Tibial nerve (tissue), 4 donors: ENCODE data around the gene EVA1C. TPM values are rescaled to one million over a fixed set of nuclear protein-coding genes. Genes with fewer than 3 reads are reported as not detected.

Experiments
- DNase-seq, 2 donors: peaks; one replicate each; pipeline ENCODE4 v3.0.0-alpha.2; 2019; ENCODE audit warnings: low spot score in 2 of 2
- H3K27ac ChIP-seq, 4 donors: fragments of 200-600 bp; sonication (generic) in 3 of 4; one replicate each; pipeline ENCODE4 v1.5.1; 2017 to 2019; ENCODE audit warnings: mild to moderate bottlenecking in 1 of 4
- H3K27me3 ChIP-seq, 2 donors: fragments of 200-600 bp; sonication (generic) in 1 of 2; one replicate each; pipeline versions ENCODE4 v1.5.1 to v1.6.0; 2017 to 2019
- H3K36me3 ChIP-seq, 3 donors: fragments of 200-600 bp; sonication (generic); one replicate each; pipeline ENCODE4 v1.5.1; 2018 to 2019
- H3K4me1 ChIP-seq, 4 donors: fragments of 200-600 bp; sonication (generic) in 3 of 4; one replicate each; pipeline ENCODE4 v1.5.1; 2017 to 2019
- H3K4me3 ChIP-seq, 4 donors: fragments of 200-600 bp; sonication (generic) in 3 of 4; one replicate each; pipeline ENCODE4 v1.5.1; 2017 to 2019; ENCODE audit warnings: mild to moderate bottlenecking in 1 of 4, moderate library complexity in 1 of 4
- H3K9me3 ChIP-seq, 4 donors: fragments of 200-600 bp; sonication (generic) in 3 of 4; one replicate each; pipeline ENCODE4 v1.5.1; 2017 to 2019
- CTCF ChIP-seq, 5 experiments: fragments of 200-600 bp in 3 of 5; fragments of 450-650 bp in 2 of 5; sonication (generic) in 3 of 5; IDR thresholded peaks; one replicate each; pipeline ENCODE4 v1.5.1; 2016 to 2019; ENCODE audit warnings: antibody characterized with exemption in 5 of 5, mild to moderate bottlenecking in 3 of 5, moderate library complexity in 2 of 5
- EP300 ChIP-seq, 2 donors: sonication (generic); formaldehyde crosslinking; IDR thresholded peaks; one replicate each; pipeline ENCODE4 v1.6.1; 2017; ENCODE audit warnings: antibody characterized with exemption in 2 of 2, mild to moderate bottlenecking in 1 of 2
- POLR2A ChIP-seq, 2 donors: fragments of 450-650 bp; IDR thresholded peaks; one replicate each; pipeline ENCODE4 v1.6.1; 2017; ENCODE audit warnings: antibody characterized with exemption in 2 of 2, mild to moderate bottlenecking in 2 of 2, moderate library complexity in 2 of 2
- WGBS, 2 donors: methylation state at CpG; one replicate each; pipeline ENCODE4 v1.1.5; 2018; 5-methylcytosine and 5-hydroxymethylcytosine counted together
- total RNA-seq, 4 donors: library from RNA; depleted of rRNA; stranded (reverse); fragments of >200 nt; gene quantifications; one replicate each; pipeline ENCODE4 v1.1.0, GENCODE V29; 2016

EVA1C gene
- total RNA-seq, 4 donors from 2014 or later: 72.6 to 85.9 (median 75.6) TPM

- 76 to 79% methylated on average over 6 of the region's 6 CpGs for WGBS, 2 donors
- TF ChIP-seq CTCF (IDR thresholded peaks at IDR 0.05) (no peak), POLR2A (IDR thresholded peaks at IDR 0.05) (no peak), EP300 (IDR thresholded peaks at IDR 0.05) (no peak)
- Histone ChIP-seq H3K4me3 (no peak overlapping the region), H3K4me1 (no peaks in the 10 kb centered on the region), H3K9me3 (no peaks in the 10 kb centered on the region), H3K27ac (no peak overlapping the region), H3K27me3 (no peaks in the 10 kb centered on the region), H3K36me3 (no peaks in the 10 kb centered on the region)
- DNase-seq: no peak
Measured at GRCh38 chr21:32545948-32546441, 133.5 kb downstream of the EVA1C start.

- TF ChIP-seq POLR2A (IDR thresholded peaks at IDR 0.05) (no peak), EP300 (IDR thresholded peaks at IDR 0.05) (no peak), CTCF (IDR thresholded peaks at IDR 0.05) (no peak)
- no peak overlapping the region for H3K4me3 ChIP-seq
- 89 to 91% methylated on average over 4 of the region's 4 CpGs for WGBS, 2 donors
- no peak overlapping the region for H3K27ac ChIP-seq
- no peaks in the 10 kb centered on the region for H3K9me3 ChIP-seq
- no peaks in the 10 kb centered on the region for H3K27me3 ChIP-seq
- H3K36me3 ChIP-seq: no peaks in the 10 kb centered on the region
- no peak for DNase-seq
- no peaks in the 10 kb centered on the region for H3K4me1 ChIP-seq
Measured at GRCh38 chr21:32547018-32547417, 134.5 kb downstream of the EVA1C start.

GRCh38 chr21:32548978-32549377 is 136.5 kb downstream of the EVA1C start:
- 62 to 67% methylated on average over 8 of the region's 8 CpGs for whole genome bisulfite sequencing, 2 donors
- no peak overlapping the region for H3K27ac ChIP-seq
- no peak for TF ChIP-seq EP300 (IDR thresholded peaks at IDR 0.05)
- no peak for TF ChIP-seq POLR2A (IDR thresholded peaks at IDR 0.05)
- TF ChIP-seq CTCF (IDR thresholded peaks at IDR 0.05): no peak
- DNase-seq: no peak
- H3K9me3 ChIP-seq: no peaks in the 10 kb centered on the region
- H3K4me3 ChIP-seq: no peak overlapping the region
- no peaks in the 10 kb centered on the region for H3K27me3 ChIP-seq
- H3K36me3 ChIP-seq: no peaks in the 10 kb centered on the region
- no peaks in the 10 kb centered on the region for H3K4me1 ChIP-seq

- WGBS, 2 donors: 72 to 79% methylated on average over 1 of the region's 1 CpG
Measured at GRCh38 chr21:32549440-32549839, 136.9 kb downstream of the EVA1C start.

GRCh38 chr21:32549886-32550285 is 137.4 kb downstream of the EVA1C start:
- no peaks in the 10 kb centered on the region for H3K36me3 ChIP-seq
- no peaks in the 10 kb centered on the region for H3K27me3 ChIP-seq
- DNase-seq: no peak
- no peak overlapping the region for H3K4me3 ChIP-seq
- H3K27ac ChIP-seq: no peak overlapping the region
- 47 to 70% methylated on average over 3 of the region's 3 CpGs for WGBS, 2 donors
- TF ChIP-seq POLR2A (IDR thresholded peaks at IDR 0.05) (no peak), EP300 (IDR thresholded peaks at IDR 0.05) (no peak), CTCF (IDR thresholded peaks at IDR 0.05) (no peak)
- no peaks in the 10 kb centered on the region for H3K4me1 ChIP-seq
- H3K9me3 ChIP-seq: no peaks in the 10 kb centered on the region

More at GRCh38 chr21:32549440-32549839, 136.9 kb downstream of the EVA1C start:
- no peak for DNase-seq
- Histone ChIP-seq H3K4me1 (no peaks in the 10 kb centered on the region), H3K27ac (no peak overlapping the region), H3K27me3 (no peaks in the 10 kb centered on the region), H3K9me3 (no peaks in the 10 kb centered on the region), H3K36me3 (no peaks in the 10 kb centered on the region), H3K4me3 (no peak overlapping the region)
- TF ChIP-seq CTCF (IDR thresholded peaks at IDR 0.05): no peak
- TF ChIP-seq EP300 (IDR thresholded peaks at IDR 0.05): no peak
- TF ChIP-seq POLR2A (IDR thresholded peaks at IDR 0.05): no peak
